Body of pancreas (tissue), 4 donors: ENCODE results near the gene ABCD1. TPM values are rescaled to one million over a fixed set of nuclear protein-coding genes. Genes with fewer than 3 reads are reported as not detected.

Experiments used
- ATAC-seq: fragments of 150-250 bp; one replicate; pipeline ENCODE4 v1.9.1; 2016
- DNase-seq, 4 donors: peaks; one replicate each; pipeline ENCODE4 v3.0.0-alpha.2; 2019
- H3K27ac ChIP-seq, 4 donors: fragments of 200-600 bp; sonication (generic); 1 replicate in 3 of 4; 2 replicates in 1 of 4; pipeline versions ENCODE4 v1.5.1 to v1.6.1; 2016 to 2019; ENCODE audit warnings: mild to moderate bottlenecking in 1 of 4, mixed read lengths in 1 of 4, moderate library complexity in 1 of 4
- H3K27me3 ChIP-seq, 2 donors: fragments of 200-600 bp; sonication (generic); one replicate each; pipeline ENCODE4 v1.6.0; 2016; ENCODE audit warnings: mild to moderate bottlenecking in 1 of 2
- H3K36me3 ChIP-seq, 2 donors: fragments of 200-600 bp; sonication (generic); replicated peaks in 1 of 2; 2 replicates each; pipeline ENCODE4 v1.5.1; 2016; ENCODE audit warnings: low read depth in 2 of 2; ENCODE audit not compliant: insufficient read depth in 1 of 2
- H3K4me1 ChIP-seq: fragments of 200-600 bp; sonication (generic); one replicate; pipeline ENCODE4 v1.6.0; 2016
- H3K4me3 ChIP-seq, 2 donors: fragments of 200-600 bp; sonication (generic); 1 replicate in 1 of 2; 2 replicates in 1 of 2; pipeline ENCODE4 v1.5.1; 2016 to 2019
- H3K9me3 ChIP-seq, 3 donors: fragments of 200-600 bp; sonication (generic); 1 replicate in 2 of 3; 2 replicates in 1 of 3; pipeline ENCODE4 v1.5.1; 2016
- POLR2A ChIP-seq, 3 donors: fragments of 450-650 bp; IDR thresholded peaks; one replicate each; pipeline ENCODE4 v1.6.1; 2016; ENCODE audit warnings: antibody characterized with exemption in 3 of 3, mild to moderate bottlenecking in 2 of 3
- WGBS, 2 donors: methylation state at CpG; one replicate each; pipeline ENCODE4 v1.1.5; 2017; 5-methylcytosine and 5-hydroxymethylcytosine counted together
- intact Hi-C: fragments of 100-400 bp; cut with DNase I; formaldehyde crosslinking; loops from one replicate; pipeline ENCODE4 v1.15.1; 2023
- total RNA-seq, 2 donors: library from RNA; depleted of rRNA; stranded (reverse); fragments of >200 nt; gene quantifications; one replicate each; pipeline ENCODE4 v1.1.0, GENCODE V29; 2016
- TF ChIP-seq, protein P1 (sequence below), 7 experiments: fragments of 450-650 bp in 4 of 7; fragments of 200-600 bp in 3 of 7; sonication (generic) in 3 of 7; IDR thresholded peaks; one replicate each; pipeline ENCODE4 v1.5.1; 2016 to 2019; ENCODE audit warnings: antibody characterized with exemption in 7 of 7

ABCD1 gene
- total RNA-seq, 2 donors from 2014 or later = 11.2 to 31.6 TPM

DNA sequence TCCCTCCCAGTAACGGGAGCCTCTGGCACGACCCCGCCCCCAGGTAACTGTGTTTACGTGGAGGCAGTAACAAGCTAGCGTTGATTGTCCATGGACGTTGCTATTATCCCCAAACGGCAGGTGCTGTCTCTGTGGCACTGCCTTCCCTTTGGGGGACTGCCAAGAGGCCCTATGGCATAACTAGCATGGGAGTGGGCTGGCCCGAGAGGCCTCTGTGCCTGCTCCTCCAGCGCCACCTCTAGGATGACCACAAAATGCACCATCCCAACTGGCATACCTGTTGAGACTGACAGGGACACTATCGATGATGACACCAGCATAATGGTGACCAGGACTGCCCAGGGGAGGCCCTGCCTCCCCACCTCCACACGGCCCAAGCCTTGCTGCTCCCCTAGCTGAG is 57.7 kb downstream of the ABCD1 start:
- peaks cover 8% of the 10 kb centered on the region for H3K4me1 ChIP-seq
- no peak for TF ChIP-seq POLR2A (IDR thresholded peaks at IDR 0.05)
- TF ChIP-seq, protein P1, sequence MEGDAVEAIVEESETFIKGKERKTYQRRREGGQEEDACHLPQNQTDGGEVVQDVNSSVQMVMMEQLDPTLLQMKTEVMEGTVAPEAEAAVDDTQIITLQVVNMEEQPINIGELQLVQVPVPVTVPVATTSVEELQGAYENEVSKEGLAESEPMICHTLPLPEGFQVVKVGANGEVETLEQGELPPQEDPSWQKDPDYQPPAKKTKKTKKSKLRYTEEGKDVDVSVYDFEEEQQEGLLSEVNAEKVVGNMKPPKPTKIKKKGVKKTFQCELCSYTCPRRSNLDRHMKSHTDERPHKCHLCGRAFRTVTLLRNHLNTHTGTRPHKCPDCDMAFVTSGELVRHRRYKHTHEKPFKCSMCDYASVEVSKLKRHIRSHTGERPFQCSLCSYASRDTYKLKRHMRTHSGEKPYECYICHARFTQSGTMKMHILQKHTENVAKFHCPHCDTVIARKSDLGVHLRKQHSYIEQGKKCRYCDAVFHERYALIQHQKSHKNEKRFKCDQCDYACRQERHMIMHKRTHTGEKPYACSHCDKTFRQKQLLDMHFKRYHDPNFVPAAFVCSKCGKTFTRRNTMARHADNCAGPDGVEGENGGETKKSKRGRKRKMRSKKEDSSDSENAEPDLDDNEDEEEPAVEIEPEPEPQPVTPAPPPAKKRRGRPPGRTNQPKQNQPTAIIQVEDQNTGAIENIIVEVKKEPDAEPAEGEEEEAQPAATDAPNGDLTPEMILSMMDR (IDR thresholded peaks at IDR 0.05) = no peak
- no peak overlapping the region for H3K4me3 ChIP-seq
- WGBS, 2 donors = 50 to 70% methylated on average over 2 to 7 of the region's 11 CpGs
- H3K9me3 ChIP-seq = no peaks in the 10 kb centered on the region
- no peaks in the 10 kb centered on the region for H3K27me3 ChIP-seq
- intact Hi-C loops = no loop called here
- no peak for DNase-seq
- ATAC-seq = no peak
- no peak overlapping the region for H3K27ac ChIP-seq
- H3K36me3 ChIP-seq = peaks cover 0 to 3% of the 10 kb centered on the region in 2 donors

DNA sequence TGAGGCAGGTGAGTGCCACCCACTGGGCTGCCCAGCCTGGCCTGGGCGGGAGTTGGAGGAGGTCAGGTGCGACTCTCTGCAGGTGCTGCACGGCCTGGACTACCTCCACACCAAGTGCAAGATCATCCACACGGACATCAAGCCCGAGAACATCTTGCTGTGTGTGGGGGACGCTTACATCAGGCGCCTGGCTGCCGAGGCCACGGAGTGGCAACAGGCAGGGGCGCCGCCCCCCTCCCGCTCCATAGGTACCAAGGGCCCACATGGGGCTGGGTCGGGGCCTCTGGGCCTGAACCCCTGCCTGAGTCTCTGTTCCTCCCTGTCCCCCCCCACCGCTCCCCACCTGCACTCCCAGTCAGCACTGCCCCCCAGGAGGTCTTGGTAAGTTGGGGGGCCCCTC is 58.2 kb downstream of the ABCD1 start:
- no peak for ATAC-seq

DNA sequence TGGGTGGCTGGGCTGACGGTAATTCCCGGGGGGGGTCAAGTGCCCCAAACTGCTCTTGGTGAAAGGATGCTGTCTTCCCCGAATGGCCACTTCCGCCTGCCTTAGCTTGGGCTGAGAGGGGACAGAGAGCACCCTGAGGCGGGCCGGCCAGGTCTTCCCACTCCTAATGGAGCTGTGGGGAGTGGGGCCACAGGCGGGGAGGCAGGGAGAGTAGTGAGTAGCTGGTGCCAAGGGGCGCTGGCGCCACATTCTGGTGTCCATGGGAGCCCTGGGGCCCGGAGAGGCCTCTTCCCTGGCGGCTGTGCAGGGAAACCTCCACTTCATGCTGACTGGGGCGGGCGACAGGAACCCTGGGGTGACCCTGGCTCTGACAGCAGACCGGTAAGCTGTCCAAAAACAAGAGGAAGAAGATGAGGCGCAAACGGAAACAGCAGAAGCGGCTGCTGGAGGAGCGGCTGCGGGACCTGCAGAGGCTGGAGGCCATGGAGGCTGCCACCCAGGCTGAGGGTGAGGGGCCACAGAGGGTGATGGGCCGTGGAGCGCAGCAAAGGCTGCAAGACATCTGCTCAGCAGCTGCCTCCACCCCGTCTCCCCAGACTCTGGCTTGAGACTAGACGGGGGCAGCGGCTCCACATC is 58.8 kb downstream of the ABCD1 start:
- no peak overlapping the region for H3K27ac ChIP-seq
- H3K27me3 ChIP-seq = no peaks in the 10 kb centered on the region
- peaks cover 8% of the 10 kb centered on the region for H3K4me1 ChIP-seq
- no peak for TF ChIP-seq POLR2A (IDR thresholded peaks at IDR 0.05)
- TF ChIP-seq, protein P1 (IDR thresholded peaks at IDR 0.05) = no peak
- H3K36me3 ChIP-seq = peaks cover 0 to 3% of the 10 kb centered on the region in 2 donors
- no peaks in the 10 kb centered on the region for H3K9me3 ChIP-seq
- H3K4me3 ChIP-seq = no peak overlapping the region
- DNase-seq (no peak), ATAC-seq (no peak)
- 79 to 82% methylated on average over 4 to 20 of the region's 24 CpGs for WGBS, 2 donors
- intact Hi-C loops = no loop called here

More for the DNA sequence above, 58.2 kb downstream of the ABCD1 start:
- DNase-seq = no peak
- TF ChIP-seq, protein P1 (IDR thresholded peaks at IDR 0.05) = no peak
- no peak for TF ChIP-seq POLR2A (IDR thresholded peaks at IDR 0.05)
- WGBS, 2 donors = 100% methylated on average over 2 of the region's 14 CpGs; no CpG with 5 or more reads in 1 of the 2 donors
- Histone ChIP-seq H3K9me3 (no peaks in the 10 kb centered on the region), H3K27me3 (no peaks in the 10 kb centered on the region), H3K27ac (no peak overlapping the region), H3K4me3 (no peak overlapping the region), H3K4me1 (peaks cover 8% of the 10 kb centered on the region), H3K36me3 (peaks cover 0 to 3% of the 10 kb centered on the region in 2 donors)
- intact Hi-C loops = no loop called here

DNA sequence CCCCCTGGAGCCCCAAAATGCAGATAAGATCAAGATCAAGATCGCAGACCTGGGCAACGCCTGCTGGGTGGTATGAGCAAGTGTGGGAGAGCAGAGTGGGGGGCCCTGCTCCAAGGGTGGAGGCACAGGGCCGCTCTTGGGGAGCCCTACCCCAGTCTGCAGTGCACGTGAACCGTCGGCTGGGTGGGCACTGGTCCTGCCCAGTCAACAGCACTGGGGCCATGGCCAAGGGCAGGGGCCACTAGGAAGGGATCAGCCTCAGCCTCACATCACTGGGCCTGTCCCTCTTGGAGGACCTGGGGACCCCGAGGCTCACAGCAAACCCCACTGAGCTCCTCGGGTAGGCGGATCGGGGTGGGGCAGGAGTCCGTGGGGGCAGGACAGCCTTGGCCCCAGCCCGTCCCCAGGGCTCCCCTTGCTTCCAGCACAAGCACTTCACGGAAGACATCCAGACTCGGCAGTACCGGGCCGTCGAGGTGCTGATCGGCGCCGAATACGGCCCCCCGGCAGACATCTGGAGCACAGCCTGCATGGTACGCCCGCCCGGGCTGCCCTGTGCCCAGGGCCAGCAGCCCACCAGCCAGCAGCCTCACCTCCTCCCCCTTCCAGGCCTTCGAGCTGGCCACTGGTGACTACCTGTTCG is 59.8 kb downstream of the ABCD1 start:
- no peak overlapping the region for H3K27ac ChIP-seq
- H3K4me3 ChIP-seq = no peak overlapping the region
- no peaks in the 10 kb centered on the region for H3K9me3 ChIP-seq
- WGBS, 2 donors = 95% methylated on average over 8 of the region's 27 CpGs; no CpG with 5 or more reads in 1 of the 2 donors
- TF ChIP-seq, protein P1 (IDR thresholded peaks at IDR 0.05) = no peak
- no peak for TF ChIP-seq POLR2A (IDR thresholded peaks at IDR 0.05)
- intact Hi-C loops = no loop called here
- DNase-seq (no peak), ATAC-seq (no peak)
- H3K27me3 ChIP-seq = no peaks in the 10 kb centered on the region
- peaks cover 8% of the 10 kb centered on the region for H3K4me1 ChIP-seq
- peaks cover 0 to 3% of the 10 kb centered on the region in 2 donors for H3K36me3 ChIP-seq
